ENCODE results near the gene SLX4.

Gene SLX4

GRCh38 chr16:3596101-3596861, 15.1 kb downstream of the SLX4 start:
- no peak overlapping the region for H3K9ac ChIP-seq
- H3K4me2 ChIP-seq (ENCODE audit: low read length) = no peak overlapping the region
- no peaks in the 10 kb centered on the region for H3K9me3 ChIP-seq (ENCODE audit: control insufficient read depth, low read length)
- H3K4me3 ChIP-seq (ENCODE audit: low read depth, low read length) = no peak overlapping the region
- no peaks in the 10 kb centered on the region for H3K36me3 ChIP-seq (ENCODE audit: control insufficient read depth, insufficient read depth, low read length)
- TF ChIP-seq CTCF (IDR thresholded peaks at IDR 0.05) = no peak
- H2AFZ ChIP-seq = no peak overlapping the region
- no peaks in the 10 kb centered on the region for H3K27me3 ChIP-seq (ENCODE audit: control insufficient read depth, insufficient read depth, low read length)
- H3K27ac ChIP-seq = no peak overlapping the region
- no peaks in the 10 kb centered on the region for H3K4me1 ChIP-seq
- no peaks in the 10 kb centered on the region for H3K79me2 ChIP-seq

- Histone ChIP-seq H3K4me2 (ENCODE audit: low read length) (no peak overlapping the region), H3K27me3 (ENCODE audit: control insufficient read depth, insufficient read depth, low read length) (no peaks in the 10 kb centered on the region), H3K9me3 (ENCODE audit: control insufficient read depth, low read length) (no peaks in the 10 kb centered on the region), H3K27ac (no peak overlapping the region), H3K79me2 (no peaks in the 10 kb centered on the region), H3K4me1 (no peaks in the 10 kb centered on the region), H3K36me3 (ENCODE audit: control insufficient read depth, insufficient read depth, low read length) (no peaks in the 10 kb centered on the region), H2AFZ (no peak overlapping the region), H3K4me3 (ENCODE audit: low read depth, low read length) (no peak overlapping the region), H3K9ac (no peak overlapping the region)
- no peak for TF ChIP-seq CTCF (IDR thresholded peaks at IDR 0.05)
These were observed 15.8 kb downstream of the SLX4 start for GRCh38 chr16:3595521-3596021.

GRCh38 chr16:3595110-3595486, 16.3 kb downstream of the SLX4 start:
- no peak overlapping the region for H3K4me3 ChIP-seq (ENCODE audit: low read depth, low read length)
- no peaks in the 10 kb centered on the region for H3K36me3 ChIP-seq (ENCODE audit: control insufficient read depth, insufficient read depth, low read length)

GRCh38 chr16:3594316-3595109, 16.9 kb downstream of the SLX4 start:
- Histone ChIP-seq H3K4me2 (ENCODE audit: low read length) (no peak overlapping the region), H3K36me3 (ENCODE audit: control insufficient read depth, insufficient read depth, low read length) (no peaks in the 10 kb centered on the region), H3K79me2 (no peaks in the 10 kb centered on the region), H3K4me3 (ENCODE audit: low read depth, low read length) (no peak overlapping the region), H3K4me1 (no peaks in the 10 kb centered on the region), H3K9ac (no peak overlapping the region), H3K27me3 (ENCODE audit: control insufficient read depth, insufficient read depth, low read length) (no peaks in the 10 kb centered on the region), H3K9me3 (ENCODE audit: control insufficient read depth, low read length) (no peaks in the 10 kb centered on the region), H2AFZ (no peak overlapping the region), H3K27ac (no peak overlapping the region)
- TF ChIP-seq CTCF (IDR thresholded peaks at IDR 0.05) = no peak

More at GRCh38 chr16:3595110-3595486, 16.3 kb downstream of the SLX4 start:
- no peak for TF ChIP-seq CTCF (IDR thresholded peaks at IDR 0.05)
- H3K79me2 ChIP-seq = no peaks in the 10 kb centered on the region
- no peak overlapping the region for H2AFZ ChIP-seq
- no peak overlapping the region for H3K27ac ChIP-seq
- H3K4me1 ChIP-seq = no peaks in the 10 kb centered on the region
- no peak overlapping the region for H3K9ac ChIP-seq
- no peaks in the 10 kb centered on the region for H3K9me3 ChIP-seq (ENCODE audit: control insufficient read depth, low read length)
- H3K4me2 ChIP-seq (ENCODE audit: low read length) = no peak overlapping the region
- H3K27me3 ChIP-seq (ENCODE audit: control insufficient read depth, insufficient read depth, low read length) = no peaks in the 10 kb centered on the region

Data from parathyroid adenoma (tissue), 2 donors.